ENCODE results near the gene IMPG1.
"Not testable (repeated sequence)": the region's sequence is repeated elsewhere in the genome, so short reads cannot be mapped to it uniquely, and the experiment has no call there.

The IMPG1 gene

GRCh38 chr6:75952128-75952527 is 120.3 kb downstream of the IMPG1 start:
- FAIRE-seq, result no peak
- DNase-seq (ENCODE audit: low spot score), result no peak

GRCh38 chr6:75947935-75948334 is 124.5 kb downstream of the IMPG1 start:
- DNase-seq (ENCODE audit: low spot score) (no peak), FAIRE-seq (no peak)

GRCh38 chr6:75946146-75946831 is 126.2 kb downstream of the IMPG1 start:
- no peak for FAIRE-seq
- no peak for DNase-seq (ENCODE audit: low spot score)

DNA sequence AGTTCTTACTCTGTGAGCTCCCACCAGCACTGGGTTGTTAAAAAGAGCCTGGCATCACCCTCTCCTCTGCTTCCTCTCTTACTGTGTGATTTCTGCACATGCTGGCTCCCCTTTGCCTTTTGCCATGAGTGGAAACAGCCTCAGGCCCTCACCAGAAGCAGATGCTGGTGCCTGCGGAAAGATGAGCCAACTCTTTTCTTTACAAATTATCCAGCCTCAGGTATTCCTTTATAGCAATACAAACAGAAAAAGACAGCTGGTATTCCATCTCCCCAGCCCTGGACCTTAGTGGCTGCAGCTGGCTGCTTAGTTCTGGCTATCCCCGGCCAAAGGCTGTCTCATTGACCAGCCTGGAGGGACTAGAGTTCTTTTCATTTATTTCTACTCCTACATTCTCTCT is 129.1 kb downstream of the IMPG1 start:
- no peak for FAIRE-seq
- DNase-seq (ENCODE audit: low spot score), result no peak

DNA sequence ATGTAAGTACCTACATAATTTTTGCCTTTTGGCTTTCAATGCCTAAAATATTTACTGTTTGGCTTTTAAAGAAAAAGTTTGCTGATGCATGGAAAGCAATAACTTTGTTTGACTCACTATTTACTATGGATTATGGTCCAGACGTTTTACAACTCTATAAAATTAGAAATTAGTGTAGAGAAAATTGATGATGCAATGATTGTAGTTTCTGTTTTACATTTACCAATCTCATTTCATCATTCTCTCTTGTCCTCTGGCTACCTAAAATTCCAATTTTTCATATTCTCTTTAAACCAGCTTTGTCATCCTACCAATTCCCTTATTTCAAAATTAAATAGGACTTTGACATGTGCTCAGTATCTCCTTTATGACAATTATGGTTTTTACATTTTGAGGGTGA is 131.0 kb downstream of the IMPG1 start:
- no peak for DNase-seq (ENCODE audit: low spot score)
- no peak for FAIRE-seq

GRCh38 chr6:75940564-75940963 is 131.9 kb downstream of the IMPG1 start:
- DNase-seq (ENCODE audit: low spot score) (no peak), FAIRE-seq (no peak)

- FAIRE-seq (no peak), DNase-seq (ENCODE audit: low spot score) (no peak)
Measured at GRCh38 chr6:75937846-75938245, 134.6 kb downstream of the IMPG1 start.

GRCh38 chr6:75936682-75937081 is 135.8 kb downstream of the IMPG1 start:
- DNase-seq (ENCODE audit: low spot score) (no peak), FAIRE-seq (no peak)

GRCh38 chr6:75935473-75935793 is 137.0 kb downstream of the IMPG1 start:
- DNase-seq (ENCODE audit: low spot score) (no peak), FAIRE-seq (no peak)

DNA sequence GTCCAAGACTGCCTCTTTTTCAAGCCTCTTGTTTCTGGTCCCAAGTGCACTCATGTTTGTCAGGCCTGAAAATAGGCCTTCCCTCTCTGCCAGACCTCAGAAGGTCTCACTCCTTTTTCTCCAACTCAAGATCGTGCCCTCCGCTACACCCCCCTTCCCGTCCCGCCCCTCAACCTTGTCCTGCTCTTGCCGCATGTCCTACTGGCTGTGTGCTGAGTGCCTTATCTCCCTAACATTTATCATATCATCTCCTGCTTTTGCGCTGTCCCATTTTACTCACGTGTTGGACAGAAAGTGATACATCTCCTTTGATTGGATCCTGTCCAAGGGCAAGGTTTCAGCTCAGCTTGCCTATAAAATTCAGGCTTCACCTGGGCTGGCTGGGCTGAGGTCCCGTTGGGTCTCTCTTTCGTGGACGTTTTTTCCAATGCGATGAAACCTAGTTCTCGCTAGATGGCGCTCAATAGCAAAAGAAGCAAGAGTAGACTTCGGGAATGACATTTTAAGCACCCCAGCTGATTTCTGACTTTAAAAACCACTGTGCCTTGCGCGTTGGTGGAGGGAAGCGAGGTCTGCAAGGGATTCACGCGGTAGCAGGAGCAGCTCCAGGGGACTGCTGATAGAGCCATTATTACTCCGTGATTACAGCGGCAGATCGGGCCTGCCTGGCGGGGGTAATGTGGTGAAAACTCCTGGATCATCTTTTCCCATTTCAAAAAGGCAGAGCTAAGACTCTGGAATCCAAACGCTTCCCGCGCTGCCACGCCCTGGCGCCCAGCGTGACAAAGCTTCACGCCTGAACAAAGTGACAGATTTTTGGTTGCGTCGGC is 137.6 kb downstream of the IMPG1 start:
- peak; percentile 30 for DNase-seq (ENCODE audit: low spot score)
- no peak for FAIRE-seq

GRCh38 chr6:75933387-75933975 is 139.0 kb downstream of the IMPG1 start:
- DNase-seq (ENCODE audit: low spot score) (no peak), FAIRE-seq (no peak)

DNA sequence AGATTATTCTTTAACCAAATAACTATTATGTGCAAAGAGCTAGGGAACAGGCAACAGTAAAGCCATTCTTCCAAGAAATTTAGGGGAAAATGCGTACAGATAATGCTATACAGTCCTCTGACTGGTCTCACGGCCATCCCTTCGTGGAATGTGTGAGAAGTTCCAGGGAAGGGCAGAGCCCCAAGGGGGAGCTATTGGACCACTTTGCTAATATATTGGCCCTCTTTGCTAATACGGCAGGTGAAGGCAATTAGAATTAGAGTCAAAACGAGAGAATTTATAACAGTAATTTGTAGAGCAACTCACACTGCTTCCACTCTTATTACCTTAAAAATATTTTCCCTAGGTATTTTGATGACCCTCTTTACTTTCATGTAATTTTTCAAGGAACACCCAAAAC is 140.4 kb downstream of the IMPG1 start:
- FAIRE-seq (no peak), DNase-seq (ENCODE audit: low spot score) (no peak)

DNA sequence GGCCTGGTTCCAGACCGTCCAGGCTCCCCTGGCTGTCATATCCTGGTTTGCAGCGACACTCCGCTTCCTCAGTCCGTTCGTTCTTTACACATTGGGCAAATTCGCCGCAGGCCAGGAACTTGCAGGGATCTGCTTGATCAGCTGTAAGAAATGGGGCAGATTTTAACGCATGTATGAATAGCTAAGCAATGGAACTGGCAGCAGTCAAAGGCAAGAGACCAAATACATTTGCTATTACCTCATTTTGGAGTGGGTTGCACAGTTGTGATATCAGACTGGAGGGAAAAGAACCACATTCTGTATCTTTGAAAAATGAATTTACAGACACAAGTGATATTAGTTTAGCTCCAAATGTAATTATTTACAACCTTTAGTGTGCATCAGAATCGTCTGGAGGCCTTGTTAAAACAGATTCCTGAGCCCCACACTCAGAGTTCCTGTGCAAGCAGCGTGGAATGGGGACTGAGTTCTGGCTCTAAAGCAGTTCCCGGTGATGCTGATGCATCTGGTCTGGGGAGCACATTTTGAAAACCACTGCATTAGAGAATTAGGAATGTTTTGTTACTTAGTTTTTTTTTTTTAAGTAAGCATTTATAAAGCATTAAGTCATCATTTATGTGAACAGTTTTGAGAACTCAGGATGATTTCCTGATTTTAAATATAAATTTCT is 141.3 kb downstream of the IMPG1 start:
- DNase-seq (ENCODE audit: low spot score) (no peak), FAIRE-seq (no peak)

DNA sequence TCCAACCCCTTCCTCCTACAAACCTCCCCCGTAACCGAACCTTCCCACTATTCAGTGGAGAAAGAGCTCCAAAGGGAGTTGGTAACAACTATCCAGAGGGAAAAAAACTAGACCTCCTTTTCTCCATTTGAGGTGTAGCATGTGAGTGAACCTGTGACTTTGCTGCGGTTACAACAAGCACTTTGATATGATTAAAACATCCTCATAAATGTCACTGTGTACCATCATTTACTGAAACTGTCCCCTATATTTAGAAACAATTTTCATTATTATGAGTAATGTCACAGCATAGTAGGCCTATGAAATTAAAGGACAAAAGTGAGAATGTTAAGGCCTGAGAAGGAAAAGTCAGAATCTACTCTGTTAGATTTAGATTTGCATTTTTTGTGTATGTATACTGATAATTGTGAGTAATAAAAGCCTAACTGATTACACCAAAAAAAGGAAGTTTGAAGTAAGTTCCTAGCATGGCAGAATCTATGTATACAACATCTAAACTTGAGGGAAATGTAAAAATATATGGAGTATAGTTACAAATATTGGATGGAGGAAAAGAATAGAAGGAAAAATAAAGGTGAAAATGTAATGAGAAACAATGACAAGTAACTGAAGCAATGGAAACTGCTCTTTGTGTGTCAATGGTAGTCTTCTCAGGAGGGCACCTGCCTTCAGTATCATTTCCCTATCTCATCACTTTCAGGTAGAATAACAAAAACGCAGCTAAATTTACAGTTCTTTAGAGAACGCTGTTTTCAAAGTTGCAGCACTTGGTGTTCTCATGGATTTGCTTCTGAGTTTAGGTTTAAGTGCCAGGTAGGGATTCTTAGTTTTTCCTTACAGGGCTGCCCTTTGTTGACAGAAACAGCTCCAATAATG is 145.9 kb downstream of the IMPG1 start:
- no peak for FAIRE-seq
- DNase-seq (ENCODE audit: low spot score), result no peak

GRCh38 chr6:75922226-75922625 is 150.2 kb downstream of the IMPG1 start:
- DNase-seq (ENCODE audit: low spot score), result peak; percentile 20
- FAIRE-seq, result peak; percentile 36

- DNase-seq (ENCODE audit: low spot score), result no peak
- FAIRE-seq, result no peak
Measured at GRCh38 chr6:75913040-75913439, 159.4 kb downstream of the IMPG1 start.

- no peak for FAIRE-seq
- DNase-seq (ENCODE audit: low spot score), result no peak
Measured at GRCh38 chr6:75907444-75907843, 165.0 kb downstream of the IMPG1 start.

GRCh38 chr6:75906871-75907270 is 165.6 kb downstream of the IMPG1 start:
- DNase-seq (ENCODE audit: low spot score) (no peak), FAIRE-seq (no peak)

GRCh38 chr6:75905129-75905528 is 167.3 kb downstream of the IMPG1 start:
- DNase-seq (ENCODE audit: low spot score); FAIRE-seq: not testable (repeated sequence)

GRCh38 chr6:75900216-75900615 is 172.2 kb downstream of the IMPG1 start:
- DNase-seq (ENCODE audit: low spot score); FAIRE-seq: not testable (repeated sequence)

- FAIRE-seq, result no peak
- no peak for DNase-seq (ENCODE audit: low spot score)
Measured at GRCh38 chr6:75896526-75896925, 175.9 kb downstream of the IMPG1 start.
